HG03354 (cell line): ENCODE data around the gene TK1.

Experiments
- ATAC-seq: cut with Tn5 transposase; IDR thresholded peaks from one replicate; pipeline ENCODE4 v1.9.1; 2021; ENCODE audit warnings: mild to moderate bottlenecking; ENCODE audit not compliant: unreplicated experiment, poor library complexity, severe bottlenecking

The TK1 gene

GRCh38 chr17:78127239-78127887 is 59.5 kb downstream of the TK1 start:
- no peak for ATAC-seq

DNA sequence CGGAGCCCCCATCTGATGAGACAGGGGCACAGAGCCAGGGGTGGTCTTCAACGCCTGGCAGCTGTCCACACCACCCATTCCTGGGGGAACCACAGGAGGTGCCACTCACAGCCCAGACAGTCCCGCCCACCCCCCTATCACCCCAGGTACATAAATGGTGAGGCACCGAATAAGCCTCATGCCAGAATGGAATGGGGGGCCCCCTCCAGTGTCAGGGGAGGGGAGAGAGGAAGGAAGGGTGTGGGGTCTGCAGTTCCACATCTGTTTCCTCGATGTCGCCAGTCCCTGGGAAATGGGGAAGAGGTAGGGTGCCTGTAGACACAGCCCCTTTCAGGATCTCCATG is 60.0 kb downstream of the TK1 start:
- no peak for ATAC-seq

- no peak for ATAC-seq
Measured at GRCh38 chr17:78125976-78126894, 60.6 kb downstream of the TK1 start.

DNA sequence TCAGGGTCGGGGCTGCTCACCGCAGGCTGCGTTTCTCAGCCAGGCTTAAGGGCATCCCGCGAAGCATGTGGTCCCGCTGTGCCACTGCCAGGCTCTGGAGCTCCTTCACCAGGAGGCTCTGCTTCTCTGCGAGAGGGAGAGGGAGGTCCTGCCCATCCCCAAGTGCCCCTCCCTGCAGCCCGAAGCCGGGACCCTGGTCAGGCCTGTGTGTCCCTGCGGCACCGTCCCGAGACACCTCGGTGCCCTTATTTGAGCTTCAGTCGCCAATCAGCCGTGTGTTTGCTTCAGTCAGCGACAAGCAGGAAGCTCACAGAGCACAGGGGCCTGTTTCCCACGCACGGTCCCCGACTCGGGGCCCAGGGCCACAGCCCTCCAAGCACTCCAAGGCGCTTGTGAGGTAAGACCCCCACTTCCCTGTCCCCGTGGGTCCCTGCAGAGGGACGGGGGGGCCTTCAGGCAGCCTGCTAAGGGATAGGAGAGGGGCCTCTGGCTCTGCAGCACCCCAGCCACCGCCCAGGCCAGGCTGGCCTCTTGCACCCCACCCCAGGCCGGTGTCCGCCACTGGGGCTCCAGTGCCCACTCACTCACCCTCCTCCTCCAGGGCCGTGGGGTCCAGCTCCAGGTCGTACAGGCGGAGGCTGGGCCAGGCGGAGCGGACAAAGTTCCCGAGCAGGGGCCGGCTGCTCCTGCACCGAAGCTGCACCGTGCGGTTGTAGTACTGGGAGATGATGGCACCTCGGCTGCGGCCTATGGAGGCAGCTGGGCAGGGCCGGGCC is 61.5 kb downstream of the TK1 start:
- ATAC-seq: no peak

- ATAC-seq: no peak
Measured at GRCh38 chr17:78124836-78125137, 62.1 kb downstream of the TK1 start.
